ACC112 (cell line): ENCODE results near the gene TBC1D22A.

Experiments used
- H2AFZ ChIP-seq: fragments of 200-600 bp; sonication (generic); one replicate; pipeline ENCODE4 v1.6.0; 2017; ENCODE audit warnings: antibody characterized with exemption, low read length; ENCODE audit not compliant: unreplicated experiment
- H3K27ac ChIP-seq: fragments of 200-600 bp; sonication (generic); 2 replicates; pipeline ENCODE4 v1.5.1; 2014; ENCODE audit warnings: low read depth, mild to moderate bottlenecking, antibody characterized with exemption, low read length, moderate library complexity
- H3K27me3 ChIP-seq: fragments of 200-600 bp; sonication (generic); 2 replicates; pipeline ENCODE4 v1.6.1; 2014; ENCODE audit warnings: mild to moderate bottlenecking, antibody characterized with exemption, low read length, moderate library complexity, mixed read lengths; ENCODE audit not compliant: insufficient read depth
- H3K36me3 ChIP-seq: fragments of 200-600 bp; sonication (generic); 2 replicates; pipeline ENCODE4 v1.6.1; 2016; ENCODE audit warnings: mild to moderate bottlenecking, antibody characterized with exemption, low read length, moderate library complexity, mixed read lengths; ENCODE audit not compliant: insufficient read depth
- H3K4me1 ChIP-seq: fragments of 200-600 bp; sonication (generic); one replicate; pipeline ENCODE4 v1.6.1; 2016; ENCODE audit warnings: low read length, mixed read lengths; ENCODE audit not compliant: insufficient read depth, unreplicated experiment, control insufficient read depth
- H3K4me3 ChIP-seq: fragments of 200-600 bp; sonication (generic); 2 replicates; pipeline ENCODE4 v1.5.1; 2014; ENCODE audit warnings: mild to moderate bottlenecking, low read depth, low read length
- H3K79me2 ChIP-seq: fragments of 200-600 bp; sonication (generic); one replicate; pipeline ENCODE4 v1.6.0; 2016; ENCODE audit warnings: low read length; ENCODE audit not compliant: control insufficient read depth, unreplicated experiment, insufficient read depth

TBC1D22A gene

GRCh38 chr22:46829117-46829891, 66.9 kb downstream of the TBC1D22A start:
- H3K36me3 ChIP-seq, result no peaks in the 10 kb centered on the region

GRCh38 chr22:46829941-46830715, 67.7 kb downstream of the TBC1D22A start:
- H3K4me3 ChIP-seq, result peak overlapping the region; percentile 49; the same call in 1 of the 2 replicates

More at GRCh38 chr22:46829117-46829891, 66.9 kb downstream of the TBC1D22A start:
- Histone ChIP-seq H2AFZ (peak overlapping the region; percentile 25), H3K79me2 (peaks cover 15% of the 10 kb centered on the region), H3K4me3 (peak overlapping the region; percentile 49; the same call in 1 of the 2 replicates), H3K27me3 (no peaks in the 10 kb centered on the region), H3K27ac (peak overlapping the region; percentile 81), H3K4me1 (peaks cover 26% of the 10 kb centered on the region)

GRCh38 chr22:46830841-46831240, 68.4 kb downstream of the TBC1D22A start:
- Histone ChIP-seq H3K36me3 (0 out of 2 replicates have a peak, but pooled peaks cover 4% of the 10 kb centered on the region), H3K27ac (peak overlapping the region; percentile 81), H3K27me3 (no peaks in the 10 kb centered on the region)

More at GRCh38 chr22:46829941-46830715, 67.7 kb downstream of the TBC1D22A start:
- H3K4me1 ChIP-seq, result peaks cover 26% of the 10 kb centered on the region
- H3K36me3 ChIP-seq, result no peaks in the 10 kb centered on the region
- no peaks in the 10 kb centered on the region for H3K27me3 ChIP-seq
- peaks cover 15% of the 10 kb centered on the region for H3K79me2 ChIP-seq
- peak overlapping the region; percentile 81 for H3K27ac ChIP-seq
- H2AFZ ChIP-seq, result peak overlapping the region; percentile 25

GRCh38 chr22:46833228-46833627, 70.8 kb downstream of the TBC1D22A start:
- H3K27ac ChIP-seq, result no peak overlapping the region
- H3K79me2 ChIP-seq, result peaks cover 15% of the 10 kb centered on the region
- no peak overlapping the region for H2AFZ ChIP-seq

More at GRCh38 chr22:46830841-46831240, 68.4 kb downstream of the TBC1D22A start:
- Histone ChIP-seq H3K79me2 (peaks cover 15% of the 10 kb centered on the region), H3K4me1 (peaks cover 26% of the 10 kb centered on the region), H2AFZ (no peak overlapping the region), H3K4me3 (no peak overlapping the region)

GRCh38 chr22:46834021-46834737, 71.7 kb downstream of the TBC1D22A start:
- H3K4me3 ChIP-seq, result no peak overlapping the region

More at GRCh38 chr22:46833228-46833627, 70.8 kb downstream of the TBC1D22A start:
- Histone ChIP-seq H3K27me3 (no peaks in the 10 kb centered on the region), H3K36me3 (0 out of 2 replicates have a peak, but pooled peaks cover 4% of the 10 kb centered on the region), H3K4me1 (peaks cover 26% of the 10 kb centered on the region), H3K4me3 (no peak overlapping the region)

GRCh38 chr22:46835288-46835687, 72.8 kb downstream of the TBC1D22A start:
- 0 out of 2 replicates have a peak, but pooled peaks cover 4% of the 10 kb centered on the region for H3K36me3 ChIP-seq

More at GRCh38 chr22:46834021-46834737, 71.7 kb downstream of the TBC1D22A start:
- H3K27me3 ChIP-seq, result no peaks in the 10 kb centered on the region
- H3K79me2 ChIP-seq, result peaks cover 15% of the 10 kb centered on the region
- peaks cover 19% of the 10 kb centered on the region for H3K4me1 ChIP-seq
- H2AFZ ChIP-seq, result no peak overlapping the region
- no peak overlapping the region for H3K27ac ChIP-seq
- H3K36me3 ChIP-seq, result 0 out of 2 replicates have a peak, but pooled peaks cover 4% of the 10 kb centered on the region

GRCh38 chr22:46835693-46836092, 73.2 kb downstream of the TBC1D22A start:
- Histone ChIP-seq H2AFZ (no peak overlapping the region), H3K79me2 (peaks cover 9% of the 10 kb centered on the region), H3K4me3 (no peak overlapping the region), H3K4me1 (peaks cover 5% of the 10 kb centered on the region), H3K27me3 (no peaks in the 10 kb centered on the region), H3K36me3 (0 out of 2 replicates have a peak, but pooled peaks cover 4% of the 10 kb centered on the region), H3K27ac (no peak overlapping the region)

More at GRCh38 chr22:46835288-46835687, 72.8 kb downstream of the TBC1D22A start:
- Histone ChIP-seq H3K4me1 (peaks cover 9% of the 10 kb centered on the region), H2AFZ (no peak overlapping the region), H3K27ac (no peak overlapping the region), H3K27me3 (no peaks in the 10 kb centered on the region), H3K79me2 (peaks cover 13% of the 10 kb centered on the region), H3K4me3 (no peak overlapping the region)

- Histone ChIP-seq H3K79me2 (peaks cover 5% of the 10 kb centered on the region), H3K27ac (no peak overlapping the region), H3K27me3 (no peaks in the 10 kb centered on the region), H3K4me1 (peaks cover 8% of the 10 kb centered on the region), H2AFZ (no peak overlapping the region), H3K4me3 (no peak overlapping the region), H3K36me3 (no peaks in the 10 kb centered on the region)
Measured at GRCh38 chr22:46841522-46841921, 79.1 kb downstream of the TBC1D22A start.

- Histone ChIP-seq H3K79me2 (peaks cover 5% of the 10 kb centered on the region), H3K4me1 (peaks cover 8% of the 10 kb centered on the region)
Measured at GRCh38 chr22:46842606-46843005, 80.2 kb downstream of the TBC1D22A start.

GRCh38 chr22:46843821-46844255, 81.4 kb downstream of the TBC1D22A start:
- no peak overlapping the region for H3K4me3 ChIP-seq
- no peak overlapping the region for H2AFZ ChIP-seq
- H3K27me3 ChIP-seq, result no peaks in the 10 kb centered on the region
- H3K27ac ChIP-seq, result no peak overlapping the region
- H3K4me1 ChIP-seq, result peaks cover 8% of the 10 kb centered on the region
- H3K79me2 ChIP-seq, result peaks cover 5% of the 10 kb centered on the region
- no peaks in the 10 kb centered on the region for H3K36me3 ChIP-seq

More at GRCh38 chr22:46842606-46843005, 80.2 kb downstream of the TBC1D22A start:
- H2AFZ ChIP-seq, result no peak overlapping the region
- no peaks in the 10 kb centered on the region for H3K36me3 ChIP-seq
- H3K4me3 ChIP-seq, result no peak overlapping the region
- no peak overlapping the region for H3K27ac ChIP-seq
- no peaks in the 10 kb centered on the region for H3K27me3 ChIP-seq
